A549 (cell line): ENCODE results near the gene CERK. TPM values are rescaled to one million over a fixed set of nuclear protein-coding genes. Genes with fewer than 3 reads are reported as not detected.
"Not testable (repeated sequence)": the region's sequence is repeated elsewhere in the genome, so short reads cannot be mapped to it uniquely, and the experiment has no call there.

ENCODE experiments used
- ATAC-seq, 2 experiments: fragments of 200-7000 bp in 1 of 2; fragments of >200 bp in 1 of 2; cut with Nextera tagmentation in 1 of 2; cut with Tn5 transposase in 1 of 2; 3 replicates each; pipeline versions ENCODE4 v1.8.0 to v1.9.1; 2018 to 2020; ENCODE audit warnings: mild to moderate bottlenecking in 1 of 2, moderate library complexity in 1 of 2
- CTCF ChIA-PET: fragments of 300-600 bp; sonication (Branson Sonifier 250); formaldehyde crosslinking; extraction: SDS; loops from one replicate; lab custom pipeline; 2021; ENCODE audit warnings: antibody characterized with exemption, inconsistent platforms; lab: Yijun Ruan, JAX
- POLR2A ChIA-PET: fragments of 350-600 bp; formaldehyde crosslinking; extraction: SDS; loops from one replicate; lab custom pipeline; 2021; ENCODE audit warnings: antibody characterized with exemption, inconsistent platforms; lab: Yijun Ruan, JAX
- DNase-seq, 2 experiments: peaks; one replicate each; pipeline versions ENCODE4 v3.0.0 to v3.0.0-alpha.2; 2011 to 2016; ENCODE audit warnings: low read depth in 1 of 2, low spot score in 1 of 2
- FAIRE-seq: peaks from 2 replicates; lab custom pipeline; 2011; peaks lifted over from hg19 to GRCh38; lab: Jason Lieb, UNC
- H3K27ac ChIP-seq, 2 experiments: fragments of >200 bp; sonication (Bioruptor Twin); formaldehyde crosslinking; 3 replicates each; pipeline ENCODE4 v1.5.1; 2016 to 2017
- H3K4me1 ChIP-seq: fragments of >200 bp; sonication (Bioruptor Twin); formaldehyde crosslinking; 3 replicates; pipeline ENCODE4 v1.6.1; 2016
- H3K4me2 ChIP-seq: fragments of >200 bp; sonication (Bioruptor Twin); formaldehyde crosslinking; 3 replicates; pipeline ENCODE4 v1.6.1; 2016
- H3K4me3 ChIP-seq: fragments of >200 bp; sonication (Bioruptor Twin); formaldehyde crosslinking; 3 replicates; pipeline ENCODE4 v1.5.1; 2016
- H3K9me3 ChIP-seq: fragments of >200 bp; sonication (Bioruptor Twin); formaldehyde crosslinking; 3 replicates; pipeline ENCODE4 v1.6.1; 2016
- FOSL2 ChIP-seq, 2 experiments: fragments of 450-650 bp in 1 of 2; fragments of >200 bp in 1 of 2; sonication (Bioruptor Twin) in 1 of 2; formaldehyde crosslinking; IDR thresholded peaks; 2 replicates each; pipeline versions ENCODE4 v1.5.0 to v1.6.1; 2016 to 2020; ENCODE audit warnings: mild to moderate bottlenecking in 1 of 2, moderate library complexity in 1 of 2
- JUN ChIP-seq, 2 experiments: fragments of >200 bp; sonication (Bioruptor Twin); formaldehyde crosslinking; IDR thresholded peaks; 2 replicates in 1 of 2; 3 replicates in 1 of 2; pipeline ENCODE4 v1.6.1; 2016 to 2017
- MYC ChIP-seq: IDR thresholded peaks from 2 replicates; pipeline ENCODE4 v1.6.1; 2012; ENCODE audit warnings: mild to moderate bottlenecking, inconsistent platforms, low read length, improper control_type of control experiment, borderline replicate concordance
- PHF8 ChIP-seq: fragments of 200-600 bp; sonication (generic); IDR thresholded peaks from 2 replicates; pipeline ENCODE4 v1.6.1; 2016; ENCODE audit warnings: low read depth, mild to moderate bottlenecking, antibody characterized with exemption, moderate library complexity, borderline replicate concordance
- SMC3 ChIP-seq: fragments of >200 bp; sonication (Bioruptor Twin); formaldehyde crosslinking; IDR thresholded peaks from 3 replicates; pipeline ENCODE4 v1.6.1; 2018; ENCODE audit warnings: inconsistent platforms
- TFCP2L1 ChIP-seq: fragments of 250-450 bp; sonication (Bioruptor Pico); IDR thresholded peaks from 2 replicates; pipeline ENCODE4 v1.5.0; 2021; ENCODE audit warnings: mild to moderate bottlenecking
- WGBS: methylation state at CpG from one replicate; pipeline ENCODE4 v1.1.6; 2017; ENCODE audit errors: missing lambda C conversion rate; 5-methylcytosine and 5-hydroxymethylcytosine counted together
- polyA plus RNA-seq, 4 experiments: library from polyadenylated mRNA; depleted of rRNA in 3 of 4; stranded (reverse); fragments of >200 nt; fragmentation: RNase III in 1 of 4; extraction: RNeasy Plus Mini Kit Qiagen cat#74134 plus additional on column Dnase treatment in 1 of 4; gene quantifications; 2 replicates in 3 of 4; 3 replicates in 1 of 4; pipeline ENCODE4 v1.2.3, GENCODE V29; 2011 to 2017

CERK gene
- polyA plus RNA-seq, 2 of the 4 experiments (the other 2 are of a cell fraction) = 13.1 to 15.6 TPM

GRCh38 chr22:46636221-46637002 is 101.6 kb downstream of the CERK start:
- DNase-seq (no peak), FAIRE-seq (no peak), ATAC-seq (peak; percentile 14 to 43; a peak in 4 of 6 replicates)
- POLR2A ChIA-PET = no interaction called here
- Histone ChIP-seq H3K4me3 (no peak overlapping the region), H3K27ac (peak overlapping the region; percentile 0 to 77; a peak in 2 of 6 replicates), H3K4me2 (no peak overlapping the region), H3K9me3 (no peaks in the 10 kb centered on the region), H3K4me1 (peaks cover 23% of the 10 kb centered on the region)
- 93% methylated on average over 14 of the region's 29 CpGs for WGBS
- no peak for TF ChIP-seq PHF8
- CTCF ChIA-PET = interaction anchor here (0.6 kb wide), 1 partner anchor 662 kb away, joined by 3 read pairs; no protein-coding TSS in a partner anchor

DNA sequence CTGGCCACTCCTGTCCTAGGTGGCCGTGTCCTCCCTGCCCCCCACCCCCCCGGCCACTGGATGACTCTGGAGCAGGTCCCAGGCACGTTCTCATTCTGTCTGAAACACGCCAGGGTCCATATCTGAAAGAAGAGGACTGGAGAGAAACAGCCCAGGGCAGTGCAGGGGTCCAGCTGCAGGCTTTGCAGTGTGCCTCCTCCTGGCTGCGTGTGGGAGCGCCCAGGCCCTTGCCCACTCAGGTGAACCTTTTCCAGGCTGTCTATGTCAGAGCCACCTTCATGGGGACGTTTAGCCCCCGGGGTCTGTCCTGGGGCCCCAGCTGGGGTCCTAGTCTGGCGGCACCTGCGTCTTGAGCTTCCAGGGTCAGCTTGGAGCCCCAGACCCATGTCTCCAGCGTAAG is 102.3 kb downstream of the CERK start:
- Histone ChIP-seq H3K4me3 (no peak overlapping the region), H3K4me1 (peaks cover 23% of the 10 kb centered on the region), H3K9me3 (no peaks in the 10 kb centered on the region), H3K27ac (peak overlapping the region; percentile 77 to 84; a peak in 4 of 6 replicates), H3K4me2 (peak overlapping the region; percentile 93; the same call in 1 of the 3 replicates)
- TF ChIP-seq SMC3 (no peak), FOSL2 (IDR thresholded peaks at IDR 0.05) (no peak), FOSL2 (CRISPR knock-in tag; IDR thresholded peaks at IDR 0.05) (no peak), MYC (no peak), TFCP2L1 (CRISPR knock-in tag) (no peak), JUN (IDR thresholded peaks at IDR 0.05) (no peak)
- no peak for DNase-seq
- whole genome bisulfite sequencing = 93% methylated on average over 4 of the region's 11 CpGs
- POLR2A ChIA-PET = no interaction called here
- ATAC-seq = peak; percentile 42 to 68; a peak in 4 of 6 replicates
- CTCF ChIA-PET = no interaction called here
- no peak for FAIRE-seq

DNA sequence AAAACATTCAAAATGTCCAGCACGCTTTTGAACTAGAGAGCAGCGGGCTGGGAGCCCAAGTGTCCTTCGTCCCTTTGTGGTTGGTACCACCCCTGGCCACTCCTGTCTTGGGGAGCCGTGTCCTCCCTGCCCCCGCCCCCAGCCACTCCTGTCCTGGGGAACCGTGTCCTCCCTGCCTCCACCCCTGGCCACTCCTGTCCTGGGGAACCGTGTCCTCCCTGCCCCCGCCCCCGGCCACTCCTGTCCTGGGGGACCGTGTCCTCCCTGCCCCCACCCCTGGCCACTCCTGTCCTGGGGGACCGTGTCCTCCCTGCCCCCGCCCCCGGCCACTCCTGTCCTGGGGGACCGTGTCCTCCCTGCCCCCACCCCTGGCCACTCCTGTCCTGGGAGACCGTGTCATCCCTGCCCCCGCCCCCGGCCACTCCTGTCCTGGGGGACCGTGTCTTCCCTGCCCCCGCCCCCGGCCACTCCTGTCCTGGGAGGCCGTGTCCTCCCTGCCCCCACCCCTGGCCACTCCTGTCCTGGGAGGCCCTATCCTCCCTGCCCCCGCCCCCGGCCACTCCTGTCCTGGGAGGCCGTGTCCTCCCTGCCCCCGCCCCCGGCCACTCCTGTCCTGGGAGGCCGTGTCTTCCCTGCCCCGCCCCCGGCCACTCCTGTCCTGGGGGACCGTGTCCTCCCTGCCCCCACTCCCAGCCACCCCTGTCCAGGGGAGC is 102.9 kb downstream of the CERK start:
- Histone ChIP-seq H3K4me2 (peak overlapping the region; percentile 93), H3K4me3 (peak overlapping the region; percentile 37; the same call in 2 of the 3 replicates), H3K4me1 (peaks cover 23% of the 10 kb centered on the region), H3K27ac (peak overlapping the region; percentile 77 to 84)
- POLR2A ChIA-PET, FAIRE-seq, CTCF ChIA-PET, H3K9me3 ChIP-seq: not testable (repeated sequence)
- peak in 1 of 2 experiments; percentile 75; a peak in 2 of 6 replicates for ATAC-seq
- WGBS = 71% methylated on average over 4 of the region's 30 CpGs
- peak in 1 of 2 experiments; percentile 43 for DNase-seq

Other genes with a start within 250 kb of the CERK start
- gene CELSR1, start 200.6 kb downstream of the CERK start, polyA plus RNA-seq (2011; rRNA removed) = 15.3 and 19.4 TPM in 2 replicates
- 26.9 to 31.8 TPM (median 28.4 TPM) in 3 replicates for gene CELSR1, start 200.6 kb downstream of the CERK start, polyA plus RNA-seq (2017; fragmentation: RNase III; extraction: RNeasy Plus Mini Kit Qiagen cat#74134 plus additional on column Dnase treatment)
- 13.1 and 13.2 TPM in 2 replicates for gene GRAMD4, start 117.9 kb downstream of the CERK start, polyA plus RNA-seq (2011; rRNA removed)
- 6.0 to 8.1 TPM (median 7.7 TPM) in 3 replicates for gene GRAMD4, start 117.9 kb downstream of the CERK start, polyA plus RNA-seq (2017; fragmentation: RNase III; extraction: RNeasy Plus Mini Kit Qiagen cat#74134 plus additional on column Dnase treatment)
- 10.4 and 10.8 TPM in 2 replicates for gene TBC1D22A, start 24.4 kb upstream of the CERK start, polyA plus RNA-seq (2011; rRNA removed)
- gene TBC1D22A, start 24.4 kb upstream of the CERK start, polyA plus RNA-seq (2017; fragmentation: RNase III; extraction: RNeasy Plus Mini Kit Qiagen cat#74134 plus additional on column Dnase treatment) = 8.2 to 9.7 TPM (median 8.9 TPM) in 3 replicates